Inferior parietal cortex (tissue), 1 donor: ENCODE measurements around the gene PLTP.
"Not testable (repeated sequence)": the region's sequence is repeated elsewhere in the genome, so short reads cannot be mapped to it uniquely, and the experiment has no call there.

Source experiments
- DNase-seq: peaks from one replicate; pipeline ENCODE4 v3.0.0-alpha.2; 2016; ENCODE audit errors: extremely low spot score

The PLTP gene

DNA sequence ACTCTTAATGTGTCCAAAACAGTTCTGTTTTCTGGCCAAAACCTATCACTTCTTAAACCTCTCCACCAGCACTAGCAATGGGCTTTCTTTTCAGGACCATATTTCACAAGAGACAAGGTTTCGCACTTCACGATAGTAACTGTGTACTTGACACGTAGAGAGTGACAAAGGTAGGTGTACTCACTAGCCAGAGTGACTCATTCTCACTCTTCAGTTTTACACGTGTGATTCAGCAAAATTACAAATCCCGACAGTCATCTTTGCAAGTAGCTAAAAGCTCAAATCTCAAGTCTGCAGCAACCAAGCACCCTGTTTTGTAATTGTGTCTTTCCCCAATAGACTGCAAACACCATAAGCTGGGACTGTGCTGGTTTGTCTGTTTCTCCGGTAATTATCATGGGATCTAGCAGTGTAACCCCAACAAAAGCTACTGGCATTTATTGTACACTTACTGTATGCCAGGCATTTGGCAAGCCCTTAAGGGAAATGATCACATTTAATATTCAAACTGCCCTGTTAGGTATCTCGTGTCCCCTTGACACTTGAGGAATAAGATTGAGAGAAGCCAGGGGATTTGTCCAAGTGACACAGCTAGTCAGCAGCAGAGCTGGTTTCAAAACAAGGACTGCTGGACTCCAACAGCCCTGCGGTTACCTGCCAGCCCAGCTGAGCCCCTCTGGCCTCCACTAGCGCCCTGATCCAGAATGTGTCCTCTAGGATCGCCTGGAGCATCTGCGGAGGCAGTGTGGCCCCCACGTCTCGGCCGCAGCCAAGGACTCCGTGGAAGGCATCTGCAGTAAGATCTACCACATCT, 32.4 kb upstream of the PLTP start:
- DNase-seq, result peak; percentile 73

DNA sequence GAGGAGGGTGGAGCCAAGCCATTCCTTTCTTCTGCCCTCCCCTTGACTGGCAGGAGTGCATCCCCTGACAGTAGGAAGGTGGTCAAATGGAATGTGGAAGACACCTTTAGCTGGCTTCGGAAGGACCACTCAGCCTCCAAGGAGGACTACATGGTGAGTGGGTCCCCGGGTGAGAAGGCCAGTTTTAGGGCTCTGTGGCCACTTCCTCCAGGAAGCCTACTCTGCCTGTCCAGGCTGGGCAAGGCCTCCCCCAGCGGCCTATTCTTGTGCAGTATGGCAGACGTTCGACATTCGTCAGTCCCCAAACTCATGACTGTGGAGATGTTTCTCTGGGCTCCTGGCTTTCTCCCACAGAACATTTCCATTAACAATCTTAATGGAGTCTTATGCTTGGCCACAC, 31.7 kb upstream of the PLTP start:
- no peak for DNase-seq

- no peak for DNase-seq
Observed at GRCh38 chr20:45940469-45940868, 28.5 kb upstream of the PLTP start.

GRCh38 chr20:45940053-45940452, 28.1 kb upstream of the PLTP start:
- no peak for DNase-seq

DNA sequence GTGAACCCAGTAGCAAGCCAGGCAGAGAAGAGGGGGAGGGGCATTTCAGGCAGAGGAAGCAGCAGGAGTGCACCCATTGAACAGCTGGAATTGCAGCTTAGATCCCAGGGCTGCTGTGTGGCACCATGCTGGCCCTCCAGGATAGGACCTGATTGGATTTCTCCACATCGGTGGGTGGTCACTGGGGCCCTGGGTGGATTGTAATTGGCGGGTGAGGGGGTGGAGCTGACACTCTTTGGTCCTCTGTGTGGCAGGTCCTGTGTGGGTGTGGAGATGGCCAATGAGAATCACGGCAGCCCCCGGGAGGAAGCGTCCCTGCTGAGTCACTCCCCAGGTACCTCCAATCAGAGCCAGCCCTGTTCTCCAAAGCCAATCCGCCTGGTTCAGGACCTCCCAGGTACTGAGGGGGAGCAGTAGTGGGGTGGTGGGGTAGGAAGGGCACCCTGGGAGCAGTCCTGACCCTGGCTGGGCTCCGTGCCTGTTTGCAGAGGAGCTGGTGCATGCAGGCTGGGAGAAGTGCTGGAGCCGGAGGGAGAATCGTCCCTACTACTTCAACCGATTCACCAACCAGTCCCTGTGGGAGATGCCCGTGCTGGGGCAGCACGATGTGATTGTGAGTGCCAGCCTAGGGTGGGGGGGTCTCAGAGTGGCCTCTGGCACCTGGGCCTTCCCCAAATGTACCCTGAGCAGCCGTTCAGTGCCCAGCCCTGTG, 26.9 kb upstream of the PLTP start:
- DNase-seq, result no peak

DNA sequence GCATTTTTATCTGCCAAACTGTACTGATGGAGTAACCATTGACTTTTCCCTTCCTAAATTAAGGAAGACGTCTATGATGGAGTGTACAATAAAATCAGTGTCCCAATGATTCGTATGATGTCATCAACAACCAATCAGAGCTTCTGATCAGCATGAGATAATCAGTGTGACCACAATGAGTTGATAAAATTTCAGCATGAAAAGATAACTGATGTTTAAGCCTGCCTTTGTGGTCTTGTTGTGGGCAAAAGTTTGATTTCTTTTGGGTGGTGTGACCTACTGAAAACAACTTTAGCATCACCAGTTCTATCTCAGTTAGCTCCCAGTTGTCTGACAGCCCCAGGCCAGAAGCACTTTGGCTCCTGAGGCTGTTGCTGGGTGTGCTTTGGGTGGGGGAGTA, 25.8 kb upstream of the PLTP start:
- DNase-seq, result no peak

DNA sequence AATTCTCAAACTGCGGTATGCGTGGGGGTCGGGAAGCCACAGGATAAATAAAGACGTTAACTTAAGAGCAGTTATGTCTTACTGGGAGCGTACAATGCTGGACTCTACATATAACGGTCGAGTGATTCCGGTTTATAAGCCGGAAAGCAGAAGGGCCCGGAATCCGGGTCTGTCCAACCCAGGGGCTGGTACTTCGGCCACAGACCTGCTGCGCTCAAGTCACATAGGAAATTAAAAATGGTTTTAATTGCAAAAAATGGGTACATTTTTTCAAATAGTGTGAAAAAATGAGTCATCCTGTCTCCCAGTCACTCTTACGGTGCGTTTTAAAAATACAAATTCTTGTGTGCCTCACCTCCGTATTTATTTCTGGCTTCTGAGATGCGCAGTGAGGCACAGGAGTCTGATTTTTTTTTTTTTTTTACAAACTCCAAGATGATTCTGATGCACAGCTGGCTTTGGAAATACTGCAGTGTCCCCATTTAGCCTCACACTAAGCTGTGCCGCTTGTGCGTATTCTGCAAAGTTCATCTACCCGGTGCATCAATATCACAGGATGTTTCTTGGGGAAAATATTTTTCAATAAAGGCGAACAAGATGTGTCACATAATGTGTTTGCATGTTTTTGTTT, 23.6 kb upstream of the PLTP start:
- DNase-seq, result no peak

GRCh38 chr20:45934586-45935415, 22.8 kb upstream of the PLTP start, which contains the start of gene PCIF1:
Gene PCIF1 (plus strand): TSS chr20:45934683. CDS start chr20:45939000, 4,317 bp downstream.
- DNase-seq, result peak; percentile 99

GRCh38 chr20:45934046-45934585, 22.2 kb upstream of the PLTP start:
- DNase-seq, result no peak

- peak; percentile 69 for DNase-seq
Observed at GRCh38 chr20:45933266-45934045, 21.5 kb upstream of the PLTP start.

DNA sequence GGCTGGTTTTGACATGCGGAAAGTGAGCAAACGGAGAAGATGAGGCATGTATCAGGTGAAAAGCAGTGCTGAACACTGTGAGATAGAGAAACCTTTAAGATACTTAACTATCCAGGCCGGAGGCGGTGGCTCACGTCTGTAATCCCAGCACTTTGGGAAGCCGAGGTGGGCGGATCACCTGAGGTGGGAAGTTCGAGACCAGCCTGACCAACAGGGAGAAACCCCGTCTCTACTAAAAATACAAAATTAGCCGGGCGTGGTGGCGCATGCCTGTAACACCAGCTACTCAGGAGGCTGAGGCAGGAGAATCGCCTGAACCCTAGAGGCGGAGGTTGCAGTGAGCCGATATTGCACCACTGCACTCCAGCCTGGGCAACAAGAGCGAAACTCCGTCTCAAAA, 19.7 kb upstream of the PLTP start:
- not testable (repeated sequence) for DNase-seq

DNA sequence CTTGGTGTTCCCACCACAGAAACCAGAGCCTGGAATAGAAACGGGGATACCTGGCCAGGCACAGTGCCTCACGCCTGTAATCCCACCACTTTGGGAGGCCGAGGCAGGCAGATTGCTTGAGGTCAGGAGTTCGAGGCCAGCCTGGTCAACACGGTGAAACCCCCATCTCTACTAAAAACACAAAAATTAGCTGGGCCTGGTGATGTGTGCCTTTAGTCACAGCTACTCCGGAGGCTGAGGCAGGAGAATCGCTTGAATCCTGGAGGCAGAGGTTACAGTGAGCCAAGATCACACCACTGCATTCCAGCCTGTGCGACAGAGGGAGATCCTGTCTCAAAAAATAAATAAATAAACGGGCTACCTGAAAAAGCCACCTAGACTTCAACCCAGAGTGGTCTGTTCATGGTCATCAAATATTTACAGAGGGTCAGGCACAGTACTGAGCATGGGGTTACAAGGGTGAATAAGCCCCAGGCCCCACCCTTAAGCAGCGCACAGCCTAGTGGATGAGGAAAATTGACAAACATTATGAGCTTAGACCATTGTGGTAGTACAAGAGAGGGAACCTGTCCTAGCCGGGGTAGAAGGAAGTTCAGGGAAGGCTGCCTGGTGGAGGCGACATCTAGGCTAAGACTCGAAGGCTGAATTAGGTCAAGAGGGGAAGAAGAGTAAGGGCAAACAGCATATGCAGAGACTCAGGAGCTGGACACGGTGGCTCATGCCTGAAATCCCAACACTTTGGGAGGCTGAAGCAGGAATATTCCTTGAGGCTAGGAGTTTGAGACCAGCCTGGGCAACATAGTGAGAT, 15.3 kb upstream of the PLTP start:
- DNase-seq, result no peak

- DNase-seq, result no peak
Observed at GRCh38 chr20:45926731-45927070, 14.7 kb upstream of the PLTP start.

- no peak for DNase-seq
Observed at GRCh38 chr20:45925821-45926506, 14.0 kb upstream of the PLTP start.

GRCh38 chr20:45924391-45925261, 12.7 kb upstream of the PLTP start:
- peak; percentile 39 for DNase-seq

- DNase-seq, result no peak
Observed at GRCh38 chr20:45921337-45922189, 9.6 kb upstream of the PLTP start.
